Thoracic aorta (tissue), 2 donors: ENCODE data around the gene CCDC91. TPM values are rescaled to one million over a fixed set of nuclear protein-coding genes. Genes with fewer than 3 reads are reported as not detected.

Source experiments
- ATAC-seq: fragments of 150-250 bp; one replicate; pipeline ENCODE4 v1.8.0; 2017; ENCODE audit warnings: low read depth; ENCODE audit not compliant: insufficient number of reproducible peaks, low FRiP score
- DNase-seq: peaks from one replicate; pipeline ENCODE4 v3.0.0-alpha.2; 2020; ENCODE audit warnings: low spot score
- H3K27ac ChIP-seq, 2 donors: fragments of 200-600 bp; sonication (generic); 1 replicate in 1 of 2; 2 replicates in 1 of 2; pipeline ENCODE4 v1.5.1; 2016; ENCODE audit warnings: mild to moderate bottlenecking in 2 of 2, moderate library complexity in 2 of 2
- H3K27me3 ChIP-seq: fragments of 200-600 bp; sonication (generic); replicated peaks from 2 replicates; pipeline ENCODE4 v1.6.0; 2016; ENCODE audit warnings: mild to moderate bottlenecking; ENCODE audit not compliant: insufficient read depth
- H3K36me3 ChIP-seq: fragments of 200-600 bp; sonication (generic); one replicate; pipeline ENCODE4 v1.5.1; 2016
- H3K4me1 ChIP-seq, 2 donors: fragments of 200-600 bp; sonication (generic); 1 replicate in 1 of 2; 2 replicates in 1 of 2; pipeline versions ENCODE4 v1.5.1 to v1.6.0; 2016; ENCODE audit warnings: low read depth in 2 of 2, mild to moderate bottlenecking in 1 of 2; ENCODE audit not compliant: control insufficient read depth in 1 of 2
- H3K4me3 ChIP-seq: fragments of 200-600 bp; sonication (generic); 2 replicates; pipeline ENCODE4 v1.5.1; 2016; ENCODE audit warnings: mild to moderate bottlenecking
- H3K9me3 ChIP-seq: fragments of 200-600 bp; sonication (generic); 2 replicates; pipeline ENCODE4 v1.5.1; 2016
- CTCF ChIP-seq: fragments of 200-600 bp; sonication (generic); IDR thresholded peaks from one replicate; pipeline ENCODE4 v1.5.1; 2019; ENCODE audit warnings: antibody characterized with exemption
- total RNA-seq, 2 donors: library from RNA; depleted of rRNA; stranded (reverse); fragments of >200 nt; gene quantifications; one replicate each; pipeline versions ENCODE4 v1.1.0 to v1.2.3, GENCODE V29; 2016

Gene CCDC91
- total RNA-seq, 2 donors from 2014 or later, result 26.6 to 27.6 TPM

GRCh38 chr12:28563936-28564335 lies 373.7 kb downstream of the CCDC91 start:
- Histone ChIP-seq H3K4me3 (no peak overlapping the region), H3K4me1 (no peaks in the 10 kb centered on the region), H3K27ac (no peak overlapping the region), H3K9me3 (no peaks in the 10 kb centered on the region), H3K36me3 (no peaks in the 10 kb centered on the region), H3K27me3 (no peaks in the 10 kb centered on the region)
- ATAC-seq (no peak), DNase-seq (no peak)
- TF ChIP-seq CTCF, result no peak

GRCh38 chr12:28568118-28568517 lies 377.9 kb downstream of the CCDC91 start:
- ATAC-seq, result no peak
- H3K27ac ChIP-seq, result no peak overlapping the region

GRCh38 chr12:28568704-28569103 lies 378.4 kb downstream of the CCDC91 start:
- no peak overlapping the region for H3K27ac ChIP-seq
- H3K4me1 ChIP-seq, result no peaks in the 10 kb centered on the region
- no peak for TF ChIP-seq CTCF
- H3K9me3 ChIP-seq, result no peaks in the 10 kb centered on the region
- ATAC-seq (no peak), DNase-seq (no peak)
- no peak overlapping the region for H3K4me3 ChIP-seq
- H3K36me3 ChIP-seq, result no peaks in the 10 kb centered on the region
- no peaks in the 10 kb centered on the region for H3K27me3 ChIP-seq

More at GRCh38 chr12:28568118-28568517, 377.9 kb downstream of the CCDC91 start:
- Histone ChIP-seq H3K36me3 (no peaks in the 10 kb centered on the region), H3K4me3 (no peak overlapping the region), H3K9me3 (no peaks in the 10 kb centered on the region), H3K4me1 (no peaks in the 10 kb centered on the region), H3K27me3 (no peaks in the 10 kb centered on the region)
- DNase-seq, result no peak
- TF ChIP-seq CTCF, result no peak

GRCh38 chr12:28569698-28570411 lies 379.6 kb downstream of the CCDC91 start:
- H3K4me1 ChIP-seq, result no peaks in the 10 kb centered on the region
- no peaks in the 10 kb centered on the region for H3K27me3 ChIP-seq
- no peaks in the 10 kb centered on the region for H3K36me3 ChIP-seq
- ATAC-seq, result no peak
- TF ChIP-seq CTCF, result no peak
- H3K4me3 ChIP-seq, result no peak overlapping the region
- no peak for DNase-seq
- H3K27ac ChIP-seq, result no peak overlapping the region
- no peaks in the 10 kb centered on the region for H3K9me3 ChIP-seq

GRCh38 chr12:28570811-28571210 lies 380.6 kb downstream of the CCDC91 start:
- no peaks in the 10 kb centered on the region for H3K27me3 ChIP-seq
- no peaks in the 10 kb centered on the region for H3K9me3 ChIP-seq
- ATAC-seq (no peak), DNase-seq (no peak)
- H3K27ac ChIP-seq, result no peak overlapping the region
- no peak overlapping the region for H3K4me3 ChIP-seq
- no peak for TF ChIP-seq CTCF
- H3K36me3 ChIP-seq, result no peaks in the 10 kb centered on the region
- H3K4me1 ChIP-seq, result no peaks in the 10 kb centered on the region
